Body of pancreas (tissue), 4 donors: ENCODE measurements around the gene SUN2. TPM values are rescaled to one million over a fixed set of nuclear protein-coding genes. Genes with fewer than 3 reads are reported as not detected.
"Not testable (repeated sequence)": the region's sequence is repeated elsewhere in the genome, so short reads cannot be mapped to it uniquely, and the experiment has no call there.

Experiments
- ATAC-seq: fragments of 150-250 bp; one replicate; pipeline ENCODE4 v1.9.1; 2016
- DNase-seq, 4 donors: peaks; one replicate each; pipeline ENCODE4 v3.0.0-alpha.2; 2019
- H3K27ac ChIP-seq, 4 donors: fragments of 200-600 bp; sonication (generic); 1 replicate in 3 of 4; 2 replicates in 1 of 4; pipeline versions ENCODE4 v1.5.1 to v1.6.1; 2016 to 2019; ENCODE audit warnings: mild to moderate bottlenecking in 1 of 4, mixed read lengths in 1 of 4, moderate library complexity in 1 of 4
- H3K27me3 ChIP-seq, 2 donors: fragments of 200-600 bp; sonication (generic); one replicate each; pipeline ENCODE4 v1.6.0; 2016; ENCODE audit warnings: mild to moderate bottlenecking in 1 of 2
- H3K36me3 ChIP-seq, 2 donors: fragments of 200-600 bp; sonication (generic); replicated peaks in 1 of 2; 2 replicates each; pipeline ENCODE4 v1.5.1; 2016; ENCODE audit warnings: low read depth in 2 of 2; ENCODE audit not compliant: insufficient read depth in 1 of 2
- H3K4me1 ChIP-seq: fragments of 200-600 bp; sonication (generic); one replicate; pipeline ENCODE4 v1.6.0; 2016
- H3K4me3 ChIP-seq, 2 donors: fragments of 200-600 bp; sonication (generic); 1 replicate in 1 of 2; 2 replicates in 1 of 2; pipeline ENCODE4 v1.5.1; 2016 to 2019
- H3K9me3 ChIP-seq, 3 donors: fragments of 200-600 bp; sonication (generic); 1 replicate in 2 of 3; 2 replicates in 1 of 3; pipeline ENCODE4 v1.5.1; 2016
- CTCF ChIP-seq, 7 experiments: fragments of 450-650 bp in 4 of 7; fragments of 200-600 bp in 3 of 7; sonication (generic) in 3 of 7; IDR thresholded peaks; one replicate each; pipeline ENCODE4 v1.5.1; 2016 to 2019; ENCODE audit warnings: antibody characterized with exemption in 7 of 7
- POLR2A ChIP-seq, 3 donors: fragments of 450-650 bp; IDR thresholded peaks; one replicate each; pipeline ENCODE4 v1.6.1; 2016; ENCODE audit warnings: antibody characterized with exemption in 3 of 3, mild to moderate bottlenecking in 2 of 3
- WGBS, 2 donors: methylation state at CpG; one replicate each; pipeline ENCODE4 v1.1.5; 2017; 5-methylcytosine and 5-hydroxymethylcytosine counted together
- intact Hi-C: fragments of 100-400 bp; cut with DNase I; formaldehyde crosslinking; loops from one replicate; pipeline ENCODE4 v1.15.1; 2023
- total RNA-seq, 2 donors: library from RNA; depleted of rRNA; stranded (reverse); fragments of >200 nt; gene quantifications; one replicate each; pipeline ENCODE4 v1.1.0, GENCODE V29; 2016

Gene SUN2, protein sequence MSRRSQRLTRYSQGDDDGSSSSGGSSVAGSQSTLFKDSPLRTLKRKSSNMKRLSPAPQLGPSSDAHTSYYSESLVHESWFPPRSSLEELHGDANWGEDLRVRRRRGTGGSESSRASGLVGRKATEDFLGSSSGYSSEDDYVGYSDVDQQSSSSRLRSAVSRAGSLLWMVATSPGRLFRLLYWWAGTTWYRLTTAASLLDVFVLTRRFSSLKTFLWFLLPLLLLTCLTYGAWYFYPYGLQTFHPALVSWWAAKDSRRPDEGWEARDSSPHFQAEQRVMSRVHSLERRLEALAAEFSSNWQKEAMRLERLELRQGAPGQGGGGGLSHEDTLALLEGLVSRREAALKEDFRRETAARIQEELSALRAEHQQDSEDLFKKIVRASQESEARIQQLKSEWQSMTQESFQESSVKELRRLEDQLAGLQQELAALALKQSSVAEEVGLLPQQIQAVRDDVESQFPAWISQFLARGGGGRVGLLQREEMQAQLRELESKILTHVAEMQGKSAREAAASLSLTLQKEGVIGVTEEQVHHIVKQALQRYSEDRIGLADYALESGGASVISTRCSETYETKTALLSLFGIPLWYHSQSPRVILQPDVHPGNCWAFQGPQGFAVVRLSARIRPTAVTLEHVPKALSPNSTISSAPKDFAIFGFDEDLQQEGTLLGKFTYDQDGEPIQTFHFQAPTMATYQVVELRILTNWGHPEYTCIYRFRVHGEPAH
- total RNA-seq: 100 to 1,000 TPM; 143 to 166 TPM

DNA sequence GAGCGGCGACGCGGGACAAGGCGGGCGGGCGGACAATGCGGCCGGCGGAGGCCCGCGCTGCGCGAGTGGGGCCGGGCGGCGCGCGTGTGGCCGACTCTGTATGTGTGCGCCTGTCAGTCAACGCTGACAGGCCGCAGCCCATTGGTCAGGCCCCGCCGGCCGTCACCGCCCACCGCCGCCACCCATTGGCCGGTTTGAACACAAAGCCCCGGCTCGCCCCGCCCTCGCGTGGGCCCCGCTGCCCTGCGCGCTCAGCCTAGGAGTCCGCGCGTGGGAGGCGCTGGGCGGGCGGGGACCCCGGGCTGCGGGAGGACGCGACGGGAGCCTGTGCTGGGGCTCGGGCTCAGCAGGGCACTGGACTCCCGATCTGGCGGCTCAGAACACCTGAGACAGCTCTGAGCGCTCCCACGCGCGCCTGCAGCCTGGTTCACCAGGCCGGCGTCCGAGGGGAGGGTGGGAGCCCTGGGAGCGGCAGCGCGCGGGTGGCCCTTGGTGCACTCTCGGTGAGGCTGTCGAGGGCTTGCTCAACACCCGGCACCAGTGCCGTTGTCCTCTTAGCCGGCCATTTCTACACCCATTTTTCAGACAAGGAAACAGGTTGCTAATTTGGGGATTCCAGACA, at the start of gene SUN2:
Gene SUN2 (minus strand): TSS at position 88 of the 622 bp plus-strand sequence. CDS start 3,370 bp downstream, outside the sequence.
- WGBS, 2 donors: 0 to 3% methylated on average over 6 to 54 of the region's 68 CpGs
- DNase-seq (peak; percentile 94 to 95 (median 95)), ATAC-seq (peak; percentile 80)
- no peaks in the 10 kb centered on the region for H3K27me3 ChIP-seq
- H3K27ac ChIP-seq: peak within 1 kb of the TSS; percentile 92 to 100 (median 96)
- H3K4me3 ChIP-seq: peak within 1 kb of the TSS; percentile 31 to 52
- peaks cover 48% of the 10 kb centered on the region for H3K4me1 ChIP-seq
- TF ChIP-seq POLR2A (IDR thresholded peaks at IDR 0.05) (peak; percentile 37 to 46 (median 39)), CTCF (IDR thresholded peaks at IDR 0.05) (no peak)
- H3K9me3 ChIP-seq: no peaks in the 10 kb centered on the region
- peaks cover 9 to 14% of the 10 kb centered on the region in 2 donors for H3K36me3 ChIP-seq
- intact Hi-C loops: no loop called here

GRCh38 chr22:38805041-38805593, 49.3 kb upstream of the SUN2 start:
- H3K4me1 ChIP-seq, intact Hi-C loops, ATAC-seq, H3K36me3 ChIP-seq, H3K27me3 ChIP-seq, H3K4me3 ChIP-seq, H3K9me3 ChIP-seq, DNase-seq, H3K27ac ChIP-seq: not testable (repeated sequence)
- 81 to 82% methylated on average over 8 of the region's 8 CpGs for WGBS, 2 donors

DNA sequence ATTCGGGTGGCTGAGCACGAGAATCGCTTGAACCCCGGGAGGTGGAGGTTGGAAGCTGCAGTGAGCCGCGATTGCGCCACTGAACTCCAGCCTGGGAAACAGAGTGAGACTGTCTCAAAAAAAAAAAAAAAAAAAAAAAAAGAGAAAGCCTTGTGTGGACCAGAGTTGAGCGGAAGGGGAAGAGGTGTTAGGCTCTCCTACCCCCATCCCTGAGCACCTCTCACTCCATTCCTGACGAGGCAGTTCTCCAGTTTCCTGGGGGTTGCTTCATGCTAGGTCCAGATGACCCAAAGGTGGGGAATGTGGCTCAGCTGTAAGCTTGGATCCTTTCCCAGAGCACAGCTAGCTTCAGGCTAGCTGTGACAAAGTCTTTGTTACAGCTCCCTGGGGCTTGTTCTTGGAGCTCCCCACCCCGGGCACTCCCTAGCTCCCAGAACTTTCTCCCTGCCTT, 46.9 kb upstream of the SUN2 start:
- no peak for TF ChIP-seq CTCF (IDR thresholded peaks at IDR 0.05)
- TF ChIP-seq POLR2A (IDR thresholded peaks at IDR 0.05): no peak
- no peaks in the 10 kb centered on the region for H3K36me3 ChIP-seq
- intact Hi-C loops: no loop called here
- WGBS, 2 donors: 18 to 27% methylated on average over 10 of the region's 10 CpGs
- peak overlapping the region in 3 of 4 donors; percentile 20 to 44 (median 28) for H3K27ac ChIP-seq
- H3K9me3 ChIP-seq: no peaks in the 10 kb centered on the region
- no peaks in the 10 kb centered on the region for H3K4me1 ChIP-seq
- DNase-seq (peak; percentile 57 to 80 (median 71)), ATAC-seq (peak; percentile 94)
- H3K4me3 ChIP-seq: no peak overlapping the region
- H3K27me3 ChIP-seq: no peaks in the 10 kb centered on the region

DNA sequence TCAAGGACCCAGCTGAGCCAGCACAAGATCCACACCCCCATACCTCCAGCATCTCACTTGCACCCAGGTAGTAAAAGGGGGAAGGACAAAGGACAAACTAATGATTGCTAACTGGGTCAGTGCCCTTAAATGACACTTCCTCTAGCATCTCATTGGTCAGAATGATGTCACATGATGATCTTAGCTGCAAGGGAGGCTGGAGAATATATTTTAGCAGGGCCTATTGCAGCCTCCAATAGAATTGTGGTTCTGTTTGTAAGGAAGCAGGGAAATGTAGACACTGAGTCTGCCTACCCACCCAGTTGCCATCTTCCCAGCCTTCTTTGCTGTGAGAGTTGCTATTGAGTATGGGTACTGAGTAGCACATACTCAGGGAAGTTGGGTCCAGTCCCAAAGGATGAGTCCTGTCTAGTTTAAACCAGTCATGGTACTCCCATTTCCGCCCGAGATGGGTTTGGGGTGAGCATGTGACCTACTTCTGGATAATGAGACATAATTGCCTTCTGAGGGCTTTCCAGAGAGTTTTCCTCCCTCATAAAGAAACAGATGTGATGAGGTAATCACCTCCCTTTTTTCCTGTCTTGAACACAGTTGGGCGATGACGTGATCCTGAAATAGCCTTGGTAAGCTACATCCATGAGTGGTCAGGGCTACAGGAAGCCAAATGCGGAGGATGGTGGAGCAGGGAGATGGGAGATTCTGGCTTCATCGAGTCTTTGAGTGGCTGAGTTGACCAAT, 43.6 kb upstream of the SUN2 start:
- DNase-seq: no peak
- WGBS, 2 donors: 87% methylated on average over 6 of the region's 6 CpGs
- Histone ChIP-seq H3K4me1 (peaks cover 2% of the 10 kb centered on the region), H3K4me3 (no peak overlapping the region), H3K9me3 (no peaks in the 10 kb centered on the region), H3K36me3 (no peaks in the 10 kb centered on the region), H3K27me3 (no peaks in the 10 kb centered on the region), H3K27ac (no peak overlapping the region)
- TF ChIP-seq POLR2A (IDR thresholded peaks at IDR 0.05): no peak
- intact Hi-C loops: no loop called here
- no peak for ATAC-seq

- Histone ChIP-seq H3K27me3 (no peaks in the 10 kb centered on the region), H3K4me3 (no peak overlapping the region), H3K36me3 (no peaks in the 10 kb centered on the region), H3K27ac (no peak overlapping the region), H3K4me1 (peaks cover 5% of the 10 kb centered on the region), H3K9me3 (no peaks in the 10 kb centered on the region)
- DNase-seq (no peak), ATAC-seq (no peak)
- intact Hi-C loops: no loop called here
- no peak for TF ChIP-seq POLR2A (IDR thresholded peaks at IDR 0.05)
- no peak for TF ChIP-seq CTCF (IDR thresholded peaks at IDR 0.05)
- WGBS, 2 donors: 58 to 72% methylated on average over 5 of the region's 5 CpGs
Observed at GRCh38 chr22:38798496-38798895, 42.7 kb upstream of the SUN2 start.
